Measurements from ENCODE around the gene NFATC4. TPM values are rescaled to one million over a fixed set of nuclear protein-coding genes. Genes with fewer than 3 reads are reported as not detected.

NFATC4 gene
- total RNA-seq, 2 experiments from 2014 or later, result not detected

GRCh38 chr14:24334431-24335291, 33.3 kb upstream of the NFATC4 start, which contains the start of gene ADCY4:
TSS of gene ADCY4 (minus strand) at chr14:24335071. CDS start at chr14:24334652, 419 bp downstream.
- H3K27me3 Mint-ChIP-seq, result peaks cover 49% of the 10 kb centered on the region
- peaks cover 64% of the 10 kb centered on the region for H3K4me1 Mint-ChIP-seq (ENCODE audit: low read depth)
- H3K27me3 ChIP-seq (ENCODE audit: control insufficient read depth in 1 of 2, insufficient read depth in 2 of 2, low read length in 2 of 2), result peaks cover 26 to 27% of the 10 kb centered on the region in 2 experiments
- H3K4me1 ChIP-seq (ENCODE audit: insufficient read depth, low read length), result peaks cover 80% of the 10 kb centered on the region
- TF ChIP-seq CTCF (IDR thresholded peaks at IDR 0.05), result no peak
- intact Hi-C loops (cut with DNase I, micrococcal nuclease), result loop anchor here in 1 of 2 experiments (10.0 kb wide), 1 partner anchor 340 kb away; no protein-coding TSS in a partner anchor
- H3K27ac ChIP-seq (ENCODE audit: low read depth in 1 of 2, low read length in 2 of 2), result no peak within 1 kb of the TSS
- POLR2A ChIA-PET, result interaction anchor here (1.9 to 11.3 kb wide), 4 partner anchors 7 to 108 kb away, joined by 4 to 270 read pairs (median 15); partner anchors contain the start of genes CBLN3, KHNYN, LTB4R and SDR39U1
- H3K36me3 ChIP-seq (ENCODE audit: insufficient read depth, low read length), result peaks cover 13% of the 10 kb centered on the region
- no peak for ATAC-seq (ENCODE audit: poor library complexity)
- peak within 1 kb of the TSS; percentile 78 for H3K4me3 Mint-ChIP-seq
- H3K36me3 Mint-ChIP-seq (ENCODE audit: low read depth), result peaks cover 41% of the 10 kb centered on the region
- H3K4me3 ChIP-seq (ENCODE audit: low read length), result peak within 1 kb of the TSS; percentile 2
- no peaks in the 10 kb centered on the region for H3K9me3 ChIP-seq (ENCODE audit: control insufficient read depth in 1 of 2, insufficient read depth in 1 of 2, low read length in 2 of 2)
- no peaks in the 10 kb centered on the region for H3K9me3 Mint-ChIP-seq
- no peak within 1 kb of the TSS for H3K27ac Mint-ChIP-seq
- peak in 5 of 14 experiments; percentile 21 to 59 (median 41) for DNase-seq
- CTCF ChIA-PET, result interaction anchor here (1.1 to 4.1 kb wide), 6 partner anchors 9 to 102 kb away, joined by 3 to 89 read pairs (median 8); partner anchors contain the start of genes CBLN3 and KHNYN

- intact Hi-C loops (cut with DNase I, micrococcal nuclease), result loop anchor here in 1 of 2 experiments (10.0 kb wide), 1 partner anchor 339 kb away; no protein-coding TSS in a partner anchor
- no peaks in the 10 kb centered on the region for H3K9me3 ChIP-seq (ENCODE audit: control insufficient read depth in 1 of 2, insufficient read depth in 1 of 2, low read length in 2 of 2)
- H3K27me3 ChIP-seq (ENCODE audit: control insufficient read depth in 1 of 2, insufficient read depth in 2 of 2, low read length in 2 of 2), result peaks cover 26 to 27% of the 10 kb centered on the region in 2 experiments
- Mint-ChIP-seq H3K36me3 (ENCODE audit: low read depth) (peaks cover 45% of the 10 kb centered on the region), H3K4me3 (peak overlapping the region; percentile 60), H3K9me3 (no peaks in the 10 kb centered on the region), H3K27me3 (peaks cover 39% of the 10 kb centered on the region), H3K4me1 (ENCODE audit: low read depth) (peaks cover 61% of the 10 kb centered on the region), H3K27ac (no peak overlapping the region)
- no peak overlapping the region for H3K4me3 ChIP-seq (ENCODE audit: low read length)
- H3K36me3 ChIP-seq (ENCODE audit: insufficient read depth, low read length), result peaks cover 13% of the 10 kb centered on the region
- H3K4me1 ChIP-seq (ENCODE audit: insufficient read depth, low read length), result peaks cover 82% of the 10 kb centered on the region
- DNase-seq (no peak), ATAC-seq (ENCODE audit: poor library complexity) (no peak)
- ChIA-PET POLR2A (interaction anchor here (2.1 to 11.3 kb wide), 2 partner anchors 24 to 97 kb away, joined by 4 to 270 read pairs; partner anchors contain the start of genes CBLN3, KHNYN and LTB4R), CTCF (interaction anchor here (1.2 to 3.7 kb wide), 2 partner anchors 101 kb away, joined by 3 to 64 read pairs; no protein-coding TSS in a partner anchor)
- no peak overlapping the region for H3K27ac ChIP-seq (ENCODE audit: low read depth in 1 of 2, low read length in 2 of 2)
- no peak for TF ChIP-seq CTCF (IDR thresholded peaks at IDR 0.05)
These were observed 32.4 kb upstream of the NFATC4 start for GRCh38 chr14:24335461-24336171.

All from CD4-positive, alpha-beta T cell (primary cell).